MCF 10A (cell line): ENCODE data around the gene SMS. TPM values are rescaled to one million over a fixed set of nuclear protein-coding genes. Genes with fewer than 3 reads are reported as not detected.

Experiments used
- BruUV-seq: library from RNA; stranded (reverse); fragments of 400-500 nt; replicated peaks from 2 replicates; lab custom pipeline; 2021; lab: Mats Ljungman, UMichigan
- CTCF ChIA-PET: fragments of 300-600 bp; sonication (Branson Sonifier 250); formaldehyde crosslinking; extraction: SDS; loops from one replicate; lab custom pipeline; 2021; ENCODE audit warnings: antibody characterized with exemption, inconsistent platforms; lab: Yijun Ruan, JAX
- POLR2A ChIA-PET: fragments of 300-600, 350-650 bp; sonication (Branson Sonifier 250); formaldehyde crosslinking; extraction: SDS; loops from one replicate; lab custom pipeline; 2020; ENCODE audit warnings: antibody characterized with exemption, inconsistent platforms; lab: Yijun Ruan, JAX
- DNase-seq: peaks from one replicate; pipeline ENCODE4 v3.0.0-alpha.2; 2018; ENCODE audit not compliant: unreplicated experiment
- H3K27ac Mint-ChIP-seq: one replicate; pipeline ENCODE4 v1.8.0; 2022; ENCODE audit warnings: mild to moderate bottlenecking, low read depth, mixed read lengths; ENCODE audit not compliant: unreplicated experiment
- H3K27me3 Mint-ChIP-seq: one replicate; pipeline ENCODE4 v1.8.0; 2022; ENCODE audit warnings: mixed read lengths; ENCODE audit not compliant: insufficient read depth, unreplicated experiment
- H3K36me3 Mint-ChIP-seq: one replicate; pipeline ENCODE4 v1.8.0; 2022; ENCODE audit warnings: mild to moderate bottlenecking, moderate library complexity, mixed read lengths; ENCODE audit not compliant: insufficient read depth, unreplicated experiment
- H3K4me1 Mint-ChIP-seq: one replicate; pipeline ENCODE4 v1.8.0; 2022; ENCODE audit warnings: mixed read lengths; ENCODE audit not compliant: insufficient read depth, unreplicated experiment
- H3K4me3 Mint-ChIP-seq: one replicate; pipeline ENCODE4 v1.8.0; 2022; ENCODE audit warnings: mild to moderate bottlenecking, moderate library complexity, mixed read lengths; ENCODE audit not compliant: unreplicated experiment
- H3K9me3 Mint-ChIP-seq: one replicate; pipeline ENCODE4 v1.8.0; 2022; ENCODE audit warnings: mixed read lengths; ENCODE audit not compliant: unreplicated experiment
- intact Hi-C: fragments of 100-400 bp; cut with micrococcal nuclease; formaldehyde crosslinking; loops from 2 replicates; pipeline ENCODE4 v1.14.1; 2022
- total RNA-seq: library from RNA; stranded (reverse); gene quantifications from 2 replicates; pipeline ENCODE4 v1.2.3, GENCODE V29; 2022
- TF ChIP-seq, protein P1 (sequence below): fragments of 200-600 bp; IDR thresholded peaks from one replicate; pipeline ENCODE4 v1.8.0; 2022; ENCODE audit warnings: antibody characterized with exemption, mild to moderate bottlenecking; ENCODE audit not compliant: unreplicated experiment

Gene SMS
- total RNA-seq, 1 experiment from 2014 or later = 160 TPM

DNA sequence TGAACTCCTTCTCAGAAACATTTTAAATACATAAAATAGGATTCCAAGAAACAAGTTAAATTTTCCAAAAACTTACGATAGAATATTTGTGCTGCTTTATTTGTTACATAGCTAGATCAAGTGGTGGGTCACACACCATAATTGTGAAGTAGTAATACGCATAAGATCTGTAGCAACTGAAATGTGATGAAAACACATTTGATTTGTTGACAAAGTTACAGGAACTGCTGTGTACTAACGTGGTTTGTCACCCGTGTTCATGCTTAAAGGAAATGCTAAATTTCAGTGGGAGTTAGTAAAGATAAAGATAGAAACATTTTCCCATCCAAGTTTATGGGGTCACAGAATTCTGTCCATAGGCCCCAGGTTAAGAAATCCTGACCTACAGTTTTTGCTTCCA, 57.5 kb downstream of the SMS start:
- H3K9me3 Mint-ChIP-seq = no peaks in the 10 kb centered on the region
- H3K27ac Mint-ChIP-seq = no peak overlapping the region
- no peak for DNase-seq
- H3K36me3 Mint-ChIP-seq = peaks cover 24% of the 10 kb centered on the region
- TF ChIP-seq, protein P1, sequence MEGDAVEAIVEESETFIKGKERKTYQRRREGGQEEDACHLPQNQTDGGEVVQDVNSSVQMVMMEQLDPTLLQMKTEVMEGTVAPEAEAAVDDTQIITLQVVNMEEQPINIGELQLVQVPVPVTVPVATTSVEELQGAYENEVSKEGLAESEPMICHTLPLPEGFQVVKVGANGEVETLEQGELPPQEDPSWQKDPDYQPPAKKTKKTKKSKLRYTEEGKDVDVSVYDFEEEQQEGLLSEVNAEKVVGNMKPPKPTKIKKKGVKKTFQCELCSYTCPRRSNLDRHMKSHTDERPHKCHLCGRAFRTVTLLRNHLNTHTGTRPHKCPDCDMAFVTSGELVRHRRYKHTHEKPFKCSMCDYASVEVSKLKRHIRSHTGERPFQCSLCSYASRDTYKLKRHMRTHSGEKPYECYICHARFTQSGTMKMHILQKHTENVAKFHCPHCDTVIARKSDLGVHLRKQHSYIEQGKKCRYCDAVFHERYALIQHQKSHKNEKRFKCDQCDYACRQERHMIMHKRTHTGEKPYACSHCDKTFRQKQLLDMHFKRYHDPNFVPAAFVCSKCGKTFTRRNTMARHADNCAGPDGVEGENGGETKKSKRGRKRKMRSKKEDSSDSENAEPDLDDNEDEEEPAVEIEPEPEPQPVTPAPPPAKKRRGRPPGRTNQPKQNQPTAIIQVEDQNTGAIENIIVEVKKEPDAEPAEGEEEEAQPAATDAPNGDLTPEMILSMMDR = no peak
- intact Hi-C loops = no loop called here
- H3K27me3 Mint-ChIP-seq = peaks cover 51% of the 10 kb centered on the region
- BruUV-seq = no TSS peak
- peaks cover 11% of the 10 kb centered on the region for H3K4me1 Mint-ChIP-seq
- ChIA-PET POLR2A (no interaction called here), CTCF (interaction anchor here (0.7 to 1.5 kb wide), 2 partner anchors 12 kb away, joined by 3 to 9 read pairs; no protein-coding TSS in a partner anchor)
- no peak overlapping the region for H3K4me3 Mint-ChIP-seq

DNA sequence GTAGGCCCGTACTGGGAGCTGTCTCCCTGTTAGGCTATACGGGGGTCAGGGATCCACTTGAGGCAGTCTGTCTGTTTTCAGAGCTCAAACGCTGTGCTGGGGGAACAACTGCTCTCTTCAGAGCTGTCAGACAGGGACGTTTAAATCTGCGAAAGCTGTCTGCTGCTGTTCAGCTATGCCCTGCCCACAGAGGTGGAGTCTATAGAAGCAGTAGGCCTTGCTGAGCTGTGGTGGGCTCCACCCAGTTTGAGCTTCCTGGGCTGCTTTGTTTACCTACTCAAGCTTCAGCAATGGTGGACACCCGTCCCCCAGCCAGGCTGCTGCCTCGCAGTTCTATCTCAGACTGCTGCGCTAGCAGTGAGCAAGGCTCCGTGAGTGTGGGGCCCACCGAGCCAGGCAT, 64.4 kb downstream of the SMS start:
- Mint-ChIP-seq H3K27ac (no peak overlapping the region), H3K9me3 (no peaks in the 10 kb centered on the region), H3K4me3 (no peak overlapping the region), H3K36me3 (peaks cover 7% of the 10 kb centered on the region), H3K4me1 (no peaks in the 10 kb centered on the region), H3K27me3 (peaks cover 76% of the 10 kb centered on the region)
- ChIA-PET CTCF (interaction anchor here (0.6 to 1.2 kb wide), 2 partner anchors 19 to 282 kb away, joined by 3 to 11 read pairs; no protein-coding TSS in a partner anchor), POLR2A (interaction anchor here (0.6 kb wide), 1 partner anchor 32 kb away, joined by 3 read pairs; no protein-coding TSS in a partner anchor)
- no peak for DNase-seq
- BruUV-seq = no TSS peak
- TF ChIP-seq, protein P1 = no peak
- intact Hi-C loops = no loop called here

DNA sequence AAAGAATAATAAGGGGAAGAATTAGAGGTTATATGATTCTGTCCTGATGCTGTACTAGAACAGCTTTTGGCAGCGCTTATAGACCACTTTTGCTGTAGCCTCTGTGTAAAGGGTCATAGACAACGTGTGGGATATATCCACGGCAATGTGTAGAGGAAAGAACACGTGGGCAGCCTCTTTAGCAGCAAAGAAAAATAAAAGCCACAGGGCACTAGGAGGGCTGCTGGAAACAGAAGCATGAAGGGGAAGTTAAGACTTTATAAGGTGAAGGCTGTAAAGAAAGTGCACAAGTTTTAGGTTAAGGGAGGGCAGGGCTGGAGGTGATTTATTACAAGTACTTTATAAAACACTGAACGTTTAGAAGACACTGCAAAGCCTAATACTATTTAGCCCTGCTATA, 71.5 kb downstream of the SMS start:
- no peak overlapping the region for H3K4me3 Mint-ChIP-seq
- intact Hi-C loops = no loop called here
- POLR2A ChIA-PET = no interaction called here

DNA sequence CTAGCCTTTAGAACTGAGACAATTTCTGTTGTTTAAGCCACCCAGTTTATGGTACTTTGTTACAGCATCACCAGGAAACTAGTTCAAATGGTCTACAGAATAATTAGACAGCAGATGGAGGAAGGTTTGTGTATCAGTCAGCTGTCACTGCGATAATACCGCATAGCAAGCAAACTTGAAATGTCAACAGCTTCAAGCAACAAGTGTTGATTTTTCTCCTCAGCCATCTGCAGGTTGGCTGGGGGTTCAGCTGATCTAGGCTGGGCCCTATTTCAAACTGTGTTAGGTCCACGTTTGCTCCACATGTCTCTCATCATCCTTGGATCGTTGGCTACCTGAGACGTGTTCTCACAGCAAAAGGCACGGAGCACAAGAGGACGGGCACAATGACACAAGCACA, 72.4 kb downstream of the SMS start:
- ChIA-PET POLR2A (interaction anchor here (1.2 kb wide), 1 partner anchor 26 kb away, joined by 3 read pairs; no protein-coding TSS in a partner anchor), CTCF (interaction anchor here (0.6 kb wide), 1 partner anchor 23 kb away, joined by 3 read pairs; no protein-coding TSS in a partner anchor)
- no TSS peak for BruUV-seq
- intact Hi-C loops = no loop called here
- Mint-ChIP-seq H3K27me3 (peaks cover 59% of the 10 kb centered on the region), H3K4me1 (no peaks in the 10 kb centered on the region), H3K27ac (no peak overlapping the region), H3K9me3 (no peaks in the 10 kb centered on the region), H3K36me3 (no peaks in the 10 kb centered on the region), H3K4me3 (no peak overlapping the region)
- TF ChIP-seq, protein P1 = no peak
- DNase-seq = no peak

More for the DNA sequence above, 71.5 kb downstream of the SMS start:
- Mint-ChIP-seq H3K27me3 (peaks cover 63% of the 10 kb centered on the region), H3K36me3 (no peaks in the 10 kb centered on the region), H3K9me3 (no peaks in the 10 kb centered on the region), H3K27ac (no peak overlapping the region), H3K4me1 (no peaks in the 10 kb centered on the region)
- CTCF ChIA-PET = interaction anchor here (1.0 kb wide), 1 partner anchor 27 kb away, joined by 5 read pairs; no protein-coding TSS in a partner anchor
- no TSS peak for BruUV-seq
- TF ChIP-seq, protein P1 = no peak
- no peak for DNase-seq
